Iris pigment epithelial cell (primary cell): Measurements from ENCODE around the gene C2orf68.
A peak's percentile ranks its signal among the peaks of the same experiment; 100 is the strongest.
"Not testable (repeated sequence)": the region's sequence is repeated elsewhere in the genome, so short reads cannot be mapped to it uniquely, and the experiment has no call there.

ENCODE experiments used
- DNase-seq: peaks from one replicate; pipeline ENCODE4 v3.0.0-alpha.2; 2011; ENCODE audit warnings: low read depth

C2orf68 gene

DNA sequence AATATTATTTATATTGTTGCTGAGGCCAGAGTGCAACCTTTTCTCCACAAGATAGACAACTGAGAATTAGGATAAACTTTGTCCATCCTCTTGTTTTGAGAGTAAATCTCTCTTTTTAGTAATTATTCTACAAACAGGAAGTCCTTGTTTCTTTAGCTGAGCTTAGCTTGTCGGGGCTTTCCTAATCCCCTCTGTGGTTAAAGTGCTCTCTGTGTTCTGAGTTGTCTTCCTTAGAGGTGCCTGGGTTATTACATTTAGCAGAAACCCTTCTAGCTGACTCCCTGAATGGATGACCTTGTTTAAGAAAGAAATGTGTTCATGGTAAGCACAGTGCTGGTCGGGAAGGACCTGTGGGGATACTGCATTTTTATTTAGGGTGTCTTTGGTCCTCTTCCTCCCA, 16.8 kb upstream of the C2orf68 start:
- DNase-seq: peak; percentile 83

DNA sequence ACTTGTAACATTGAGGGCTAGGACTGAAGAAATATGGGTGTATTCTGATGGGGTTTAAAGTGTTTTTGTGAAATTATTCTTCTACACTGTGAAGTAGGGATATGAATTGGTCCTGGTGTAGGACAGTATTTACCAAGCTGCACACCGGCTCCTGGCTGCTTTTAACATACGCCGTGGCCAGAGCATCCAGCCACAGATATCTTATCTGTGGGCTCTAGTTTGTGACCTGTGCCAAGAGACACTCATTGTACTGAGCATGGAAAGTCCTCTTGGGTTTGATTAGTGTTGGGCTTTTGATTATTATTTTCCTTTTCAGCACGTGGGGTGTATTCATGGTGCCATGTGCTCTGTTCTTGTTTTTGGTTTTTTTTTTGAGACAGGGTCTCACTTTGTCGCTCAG, 12.1 kb upstream of the C2orf68 start:
- DNase-seq: no peak

DNA sequence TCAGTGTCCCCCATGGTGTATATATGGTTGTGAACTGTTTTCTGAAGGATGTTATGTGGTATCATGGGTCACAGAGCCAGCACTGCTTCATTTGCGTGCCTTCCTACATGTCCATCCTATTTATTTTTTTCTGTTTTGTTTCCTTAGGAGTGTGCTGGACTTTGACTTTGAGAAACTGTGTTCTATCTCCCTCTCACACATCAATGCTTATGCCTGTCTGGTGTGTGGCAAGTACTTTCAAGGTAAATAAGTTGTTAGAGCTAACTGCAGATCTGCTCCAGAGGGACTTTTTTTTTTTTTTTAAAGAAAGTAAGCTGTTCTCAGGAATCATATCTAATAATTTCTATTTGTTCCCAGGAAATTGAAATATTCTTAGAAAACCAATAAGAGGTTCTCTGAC, 9.5 kb upstream of the C2orf68 start:
- no peak for DNase-seq

DNA sequence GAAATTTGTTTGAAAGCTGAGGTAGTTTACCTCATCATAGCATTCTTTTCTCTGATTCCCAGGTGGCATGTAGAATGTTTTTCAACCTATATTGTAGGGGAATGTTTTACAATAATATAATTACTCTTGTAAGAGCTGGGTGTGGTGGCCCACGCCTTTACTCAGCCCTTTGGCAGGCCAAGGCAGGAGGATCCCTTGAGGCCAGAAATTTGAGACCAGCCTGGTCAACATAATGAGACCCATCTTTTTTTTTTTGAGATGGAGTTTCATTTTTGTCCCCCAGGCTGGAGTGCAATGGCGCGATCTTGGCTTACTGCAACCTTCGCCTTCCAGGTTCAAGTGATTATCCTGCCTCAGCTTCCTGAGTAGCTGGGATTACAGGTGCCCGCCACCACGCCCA, 7.8 kb upstream of the C2orf68 start:
- DNase-seq: no peak

DNA sequence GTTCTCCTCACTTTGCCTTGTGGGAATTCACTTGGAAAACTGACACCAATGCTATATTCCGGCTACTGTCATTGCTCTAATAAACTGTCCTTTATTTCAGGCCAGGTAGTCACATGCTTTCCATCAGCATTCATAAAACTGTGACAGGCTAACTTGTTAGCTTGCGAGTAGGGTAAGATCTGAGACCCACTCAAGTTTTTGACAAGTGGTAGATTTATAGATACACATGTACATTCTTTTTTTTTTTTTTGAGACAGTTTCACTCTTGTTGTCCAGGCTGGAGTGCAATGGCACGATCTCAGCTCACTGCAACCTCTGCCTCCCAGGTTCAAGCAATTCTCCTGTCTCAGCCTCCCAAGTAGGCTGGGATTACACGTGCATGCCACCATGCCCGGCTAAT, 5.9 kb upstream of the C2orf68 start:
- not testable (repeated sequence) for DNase-seq

DNA sequence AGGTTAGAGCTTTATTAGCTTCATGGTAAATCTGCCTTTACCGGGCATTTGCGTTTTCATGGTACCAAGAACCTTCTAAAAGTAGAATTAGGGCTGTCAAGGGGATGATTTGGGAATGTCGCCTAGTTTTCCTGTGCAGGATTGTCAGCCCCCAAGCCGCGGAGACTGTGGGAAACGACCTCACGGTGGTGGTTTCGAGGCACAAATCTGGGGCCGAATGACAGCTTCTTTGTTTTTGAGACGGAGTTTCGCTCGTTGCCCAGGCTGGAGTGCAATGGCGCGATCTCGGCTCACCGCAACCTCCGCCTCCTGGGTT, 3.5 kb upstream of the C2orf68 start:
- DNase-seq: no peak

DNA sequence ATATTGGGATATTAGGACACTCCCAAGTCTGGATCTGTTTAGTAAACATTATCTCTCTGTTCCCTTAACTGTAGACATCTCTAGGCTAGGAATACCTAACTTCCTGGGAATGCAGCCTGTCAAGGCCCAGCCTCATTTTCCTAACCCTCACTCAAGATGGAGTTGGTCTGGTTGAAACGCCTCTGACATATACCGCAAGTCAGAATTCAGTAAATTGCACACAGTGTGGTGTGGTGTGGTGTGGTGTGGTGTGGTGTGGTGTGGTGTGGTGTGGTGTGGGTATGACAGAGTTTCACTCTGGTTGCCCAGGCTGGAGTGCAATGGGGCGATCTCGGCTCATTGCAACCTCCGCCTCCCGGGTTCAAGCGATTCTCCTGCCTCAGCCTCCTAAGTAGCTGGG, 2.9 kb upstream of the C2orf68 start:
- DNase-seq: not testable (repeated sequence)

DNA sequence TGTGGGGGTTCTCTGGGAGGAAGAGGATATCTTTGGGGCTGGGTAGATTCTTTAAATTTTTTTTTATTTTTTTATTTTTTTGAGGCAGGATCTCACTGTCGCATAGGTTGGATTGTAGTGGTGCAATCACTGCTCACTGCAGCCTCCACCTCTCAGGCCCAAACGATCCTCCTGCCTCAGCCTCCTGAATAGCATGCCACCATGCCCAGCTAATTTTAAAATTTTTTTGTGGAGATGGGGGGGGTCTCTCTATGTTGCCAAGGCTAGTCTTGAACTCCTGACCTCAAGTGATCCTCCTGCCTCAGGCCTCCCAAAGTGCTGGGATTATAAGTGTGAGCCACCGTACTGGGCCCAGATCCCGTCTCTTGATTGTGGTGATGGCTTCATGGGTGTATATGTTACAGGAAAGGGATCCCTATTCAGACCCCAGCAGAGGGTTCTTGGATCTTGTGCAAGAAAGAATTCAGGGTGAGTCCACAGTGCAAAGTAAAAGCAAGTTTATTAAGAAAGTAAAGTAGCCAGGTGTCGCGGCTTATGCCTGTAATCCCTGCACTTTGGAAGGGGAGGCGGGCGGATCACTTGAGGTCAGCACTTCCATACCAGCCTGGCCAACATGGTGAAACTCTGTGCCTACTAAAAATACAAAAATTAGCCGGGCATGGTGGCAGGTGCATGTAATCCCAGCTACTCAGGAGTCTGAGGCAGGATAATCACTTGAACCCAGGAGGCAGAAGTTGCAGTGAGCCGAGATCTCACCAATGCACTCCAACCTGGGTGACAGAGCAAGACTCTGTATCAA, 2.0 kb upstream of the C2orf68 start:
- no peak for DNase-seq

DNA sequence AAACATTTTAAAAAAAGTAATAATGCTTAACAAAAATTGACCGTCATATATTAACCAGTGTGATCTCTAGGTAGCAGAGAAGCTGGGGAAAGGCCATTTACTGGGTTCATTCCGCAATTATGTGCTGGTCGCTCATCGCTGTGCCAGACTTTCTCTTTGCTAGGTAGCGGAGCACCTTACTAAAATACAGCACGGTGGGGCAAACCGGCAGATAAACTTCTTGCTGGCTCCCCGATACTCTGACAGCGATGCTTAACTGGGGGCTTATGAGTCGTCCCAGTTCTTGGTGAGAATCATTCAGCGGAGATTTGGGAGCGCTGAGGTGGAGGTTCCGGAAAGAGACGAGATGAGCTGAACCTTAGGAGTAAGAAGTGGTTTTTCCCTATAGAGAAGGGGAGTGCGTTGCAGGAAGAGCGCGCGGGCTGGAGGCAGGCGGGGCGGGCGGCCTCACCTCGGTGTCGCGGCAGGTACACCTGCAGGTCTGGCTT, 605 bp downstream of the C2orf68 start:
- no peak for DNase-seq

DNA sequence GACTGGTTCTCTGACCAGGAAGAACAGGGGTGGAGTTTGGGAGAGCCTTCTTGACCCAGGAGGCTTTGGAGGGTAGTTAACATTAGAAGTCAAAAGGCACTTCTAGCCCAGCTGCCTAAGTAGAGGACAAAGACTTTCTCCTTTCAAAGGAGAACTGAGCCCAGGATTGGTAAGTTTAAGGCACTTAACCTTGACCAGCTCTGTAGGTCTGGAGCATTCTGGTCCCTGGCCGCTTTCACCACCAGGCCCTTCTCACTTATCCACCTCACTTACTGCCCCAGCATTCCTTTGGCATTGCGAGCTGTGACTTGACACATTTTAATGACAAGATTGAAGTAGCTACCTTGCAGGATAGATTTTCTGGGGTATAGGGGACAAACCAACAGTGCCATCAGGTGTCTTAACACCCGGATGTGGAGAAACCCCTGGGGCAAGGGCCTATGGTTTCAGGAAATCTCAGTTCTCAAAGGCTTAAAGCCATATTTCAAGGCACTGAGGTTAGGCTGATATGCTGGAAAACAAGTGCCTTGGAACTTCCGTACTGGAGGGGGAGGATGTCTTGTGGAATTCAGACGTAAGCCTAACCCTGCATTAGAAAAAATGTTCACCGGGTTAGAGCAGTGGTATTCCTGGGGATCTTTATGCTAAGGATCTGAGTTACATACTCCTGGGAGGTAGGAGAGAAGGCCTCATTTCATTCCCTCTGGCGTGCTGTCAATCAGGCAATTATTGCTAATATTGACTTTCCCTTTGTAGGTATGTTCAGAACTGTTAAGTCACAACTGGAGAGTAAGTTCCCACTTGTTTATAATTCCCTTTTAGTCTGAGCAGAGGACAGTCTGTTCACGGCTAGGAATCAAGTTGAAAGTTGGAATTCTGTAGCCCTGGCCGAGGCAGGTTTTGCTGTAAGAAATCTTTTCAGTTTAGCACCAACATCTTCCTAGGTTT, 4.3 kb downstream of the C2orf68 start:
- DNase-seq: peak; percentile 78

DNA sequence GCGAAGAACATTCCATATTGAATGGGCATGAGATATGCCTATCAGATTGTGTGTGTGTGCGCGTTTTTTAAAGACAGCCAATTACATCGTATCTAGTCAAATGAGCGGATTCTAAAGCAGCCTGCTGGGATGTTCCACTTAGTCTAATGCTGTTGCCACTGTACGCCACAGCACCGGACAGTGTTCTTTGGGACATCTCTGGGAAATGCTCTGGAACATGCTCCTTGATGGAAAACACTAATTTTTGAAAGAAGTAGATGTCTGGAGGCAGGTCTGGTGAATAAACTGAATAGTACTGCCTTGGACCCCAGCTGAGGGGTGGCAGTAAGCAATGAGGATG, 5.8 kb downstream of the C2orf68 start:
- no peak for DNase-seq

DNA sequence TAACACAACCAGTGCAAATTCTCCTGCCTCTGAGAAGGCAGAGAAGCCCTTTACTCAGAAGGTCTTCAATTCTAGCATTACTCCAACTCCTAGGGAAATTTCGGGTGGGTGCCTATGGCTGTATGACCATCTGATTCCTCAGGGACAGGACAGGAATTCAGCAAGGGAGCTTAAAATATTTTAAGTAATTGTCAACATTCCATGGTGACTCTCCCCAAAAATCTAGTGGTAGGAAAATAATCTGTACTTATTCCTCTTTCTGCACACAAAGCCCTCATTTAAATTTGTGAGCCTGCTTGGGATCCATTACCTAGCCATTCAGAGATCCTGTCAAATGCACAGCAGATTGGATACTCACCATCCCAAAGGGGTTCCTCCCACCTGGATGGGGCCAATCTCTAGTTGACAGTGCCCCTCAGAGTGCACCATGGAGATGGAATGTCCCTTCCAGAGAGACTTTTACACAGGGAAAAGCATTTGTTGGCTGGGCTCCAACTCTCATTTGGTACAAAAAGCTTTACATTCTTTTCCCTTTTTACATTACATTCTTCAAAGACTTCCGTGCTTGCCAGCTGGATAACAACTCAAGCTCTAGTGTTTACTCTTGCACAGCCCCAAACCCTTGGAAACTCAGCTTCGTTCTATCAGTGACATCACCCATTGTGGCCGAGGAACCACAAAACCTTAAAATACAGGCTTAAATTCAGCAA, 6.3 kb downstream of the C2orf68 start:
- peak; percentile 96 for DNase-seq

DNA sequence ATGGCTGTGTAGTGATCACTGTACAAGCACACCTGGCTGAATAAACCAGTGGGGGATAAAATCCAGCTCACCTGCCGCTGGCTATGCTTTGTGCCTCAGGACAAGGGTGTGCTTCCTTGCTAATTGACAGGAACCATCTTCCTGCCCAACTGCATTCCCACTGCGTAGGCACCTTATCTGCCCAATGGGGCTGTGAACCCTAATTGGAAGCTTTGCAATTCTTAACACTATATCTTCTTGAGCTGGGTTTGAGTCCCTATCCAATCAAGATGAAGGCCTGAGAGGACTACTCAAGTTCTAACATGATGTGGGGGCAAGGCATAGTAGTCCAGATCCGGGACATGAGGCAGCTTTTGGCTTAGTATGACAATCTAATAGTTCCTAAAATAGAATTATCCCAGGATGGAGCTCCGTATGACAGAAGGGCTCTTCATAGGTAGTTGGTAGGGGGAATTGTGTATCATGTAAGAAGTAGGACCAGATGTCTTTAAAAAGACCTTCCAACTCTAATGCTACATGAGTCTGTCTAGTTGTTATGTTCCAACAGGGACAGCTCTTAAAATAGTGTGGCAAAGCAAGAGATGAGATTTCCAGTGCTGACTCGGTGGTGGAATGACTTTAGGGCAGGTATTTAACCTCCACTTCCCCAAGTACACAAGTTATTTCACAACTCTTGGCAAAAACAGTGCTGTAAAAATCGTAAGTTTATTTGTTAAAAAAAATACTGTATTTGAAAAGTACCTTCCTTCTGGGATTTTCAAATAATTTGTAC, 7.1 kb downstream of the C2orf68 start:
- DNase-seq: peak; percentile 72

DNA sequence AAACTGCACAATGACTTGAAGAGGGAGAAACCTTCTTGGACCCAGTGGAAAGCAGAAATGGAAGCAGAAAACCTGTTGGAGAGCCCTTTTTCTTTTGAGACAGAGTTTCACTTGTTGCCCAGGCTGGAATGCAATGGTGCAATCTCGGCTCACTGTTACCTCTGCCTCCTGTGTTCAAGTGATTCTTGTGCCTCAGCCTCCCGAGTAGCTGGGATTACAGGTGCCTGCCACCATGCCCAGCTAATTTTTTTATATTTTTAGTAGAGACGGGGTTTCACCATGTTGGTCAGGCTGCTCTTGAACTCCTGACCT, 7.8 kb downstream of the C2orf68 start:
- DNase-seq: not testable (repeated sequence)

DNA sequence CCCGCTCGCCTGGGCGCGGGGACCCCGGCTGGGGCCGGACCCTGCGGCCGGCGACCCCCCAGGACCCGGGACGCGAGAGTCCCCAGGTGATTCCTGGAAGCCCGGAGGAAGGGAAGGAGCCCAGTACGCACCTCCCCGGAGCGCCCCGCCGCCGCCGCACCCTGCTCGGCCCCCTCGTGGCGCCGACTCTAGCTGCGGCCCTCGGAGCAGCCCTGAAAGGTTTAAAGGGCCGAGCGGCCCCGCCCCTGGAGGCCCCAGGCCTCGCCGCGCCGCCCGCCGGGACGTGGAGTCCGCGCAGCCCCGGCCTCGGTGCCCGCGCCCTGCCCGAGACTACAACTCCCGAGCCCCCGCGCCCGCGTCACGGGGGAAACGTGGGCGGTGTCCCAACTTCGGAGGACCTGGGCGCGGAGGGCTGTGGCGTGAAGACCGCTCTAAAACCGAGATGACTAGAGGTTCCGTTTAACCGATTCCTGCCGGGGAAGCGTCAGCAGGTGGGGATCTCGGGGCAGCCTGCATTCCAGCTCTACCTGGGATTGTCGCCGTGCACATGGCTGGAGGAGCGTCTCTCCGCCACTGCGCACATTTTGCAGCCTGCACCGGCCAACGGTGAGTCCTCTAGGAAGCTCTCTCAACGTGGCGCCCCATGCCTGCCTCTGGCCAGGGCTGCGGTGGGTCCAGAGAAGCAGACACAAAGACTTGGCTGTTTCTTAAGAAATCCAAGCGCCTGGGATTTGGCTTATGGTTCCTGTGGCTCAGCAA, 9.2 kb downstream of the C2orf68 start, which contains the start of gene TMEM150A:
Gene TMEM150A (minus strand): TSS at position 223 of the 759 bp plus-strand sequence. CDS start 750 bp downstream, outside the sequence.
- peak; percentile 91 for DNase-seq

DNA sequence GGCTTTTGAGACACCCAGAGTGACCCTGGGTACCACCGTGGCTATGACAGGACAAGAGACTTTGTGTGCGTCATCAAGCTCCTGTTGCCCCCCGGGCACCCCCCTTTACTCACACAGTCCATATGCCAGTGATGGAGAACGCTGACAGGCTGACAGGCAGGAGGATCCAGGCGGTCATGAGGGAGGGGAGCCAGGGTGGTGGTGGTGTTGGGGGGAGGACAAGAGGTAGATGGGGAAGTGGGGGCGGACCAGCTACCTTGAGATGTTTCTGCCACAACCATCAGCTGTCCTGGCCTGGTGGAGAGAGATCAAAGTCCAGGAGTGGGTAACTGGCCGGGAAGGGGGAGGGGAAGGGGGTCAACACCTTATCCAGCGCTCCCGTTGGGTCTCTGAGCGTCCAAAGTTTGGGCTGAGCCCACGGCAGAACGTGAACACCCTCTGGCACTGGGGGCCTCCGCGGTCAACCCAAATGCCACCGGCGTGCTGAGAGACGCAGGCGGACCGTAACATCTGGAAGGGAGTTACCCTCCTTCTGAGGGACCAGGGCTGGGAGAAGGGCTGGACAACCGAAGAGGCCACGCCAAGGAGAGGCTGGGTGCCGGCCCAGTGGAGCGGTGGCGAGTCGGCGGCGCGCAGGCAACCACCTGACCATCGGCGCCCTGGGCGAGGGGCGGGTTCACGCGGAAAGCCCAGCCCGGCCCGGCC, 9.9 kb downstream of the C2orf68 start:
- DNase-seq: peak; percentile 56

DNA sequence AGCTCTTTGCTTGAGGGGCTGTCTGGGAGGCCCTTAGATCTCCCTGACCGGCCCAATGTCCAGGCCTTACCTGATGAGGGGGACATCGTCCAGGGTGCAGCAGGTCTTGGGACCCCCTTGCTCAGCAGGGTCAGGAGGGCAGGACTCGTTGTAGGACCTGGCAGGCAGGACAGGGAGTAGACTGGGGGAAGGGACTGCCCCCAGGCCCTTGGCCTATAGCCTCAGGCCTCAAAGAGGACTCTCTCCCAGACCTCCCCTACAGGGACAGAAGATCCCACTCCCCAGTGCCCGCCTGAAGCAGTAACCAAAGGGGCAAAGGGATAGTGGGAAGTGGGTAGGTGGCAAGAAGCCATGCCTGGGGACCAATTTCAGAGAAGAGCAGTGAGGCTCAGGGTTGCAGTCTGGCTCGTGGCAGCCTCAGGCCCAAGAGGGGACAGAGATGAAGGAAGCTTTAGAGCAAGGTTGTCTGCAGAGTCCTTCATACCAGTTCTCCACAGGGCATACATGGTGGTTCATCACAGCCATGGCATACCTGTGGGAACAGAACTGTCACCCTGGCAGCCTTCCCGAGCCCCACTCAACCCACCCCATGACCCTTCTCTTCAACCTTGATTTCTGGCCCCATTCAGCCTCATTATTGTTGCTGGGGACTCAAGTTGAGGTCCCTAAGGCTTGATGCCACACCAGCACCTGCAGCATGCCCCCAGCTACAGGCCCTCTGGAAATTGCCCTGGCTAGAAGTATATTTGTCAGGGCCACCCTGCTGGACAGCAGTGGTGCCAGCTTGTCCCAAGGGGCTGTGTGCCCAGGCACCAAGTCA, 10.7 kb downstream of the C2orf68 start:
- DNase-seq: no peak

DNA sequence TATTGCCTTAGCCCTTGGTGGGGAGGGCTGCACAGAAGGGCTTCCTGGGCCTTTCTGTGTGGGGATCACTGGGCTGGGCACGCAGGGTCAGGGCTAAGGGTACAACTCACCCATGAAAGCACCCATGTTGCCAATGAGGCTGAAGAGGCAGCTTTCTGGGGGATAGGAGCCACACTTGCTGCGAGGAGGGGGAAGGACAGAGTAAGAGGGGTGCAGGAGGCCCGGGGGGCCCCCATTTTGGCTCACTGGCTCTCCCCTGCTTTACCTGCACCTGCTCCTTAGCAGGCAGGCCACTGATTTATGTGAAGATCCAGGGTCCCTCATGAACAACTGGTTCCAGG, 11.7 kb downstream of the C2orf68 start:
- no peak for DNase-seq

DNA sequence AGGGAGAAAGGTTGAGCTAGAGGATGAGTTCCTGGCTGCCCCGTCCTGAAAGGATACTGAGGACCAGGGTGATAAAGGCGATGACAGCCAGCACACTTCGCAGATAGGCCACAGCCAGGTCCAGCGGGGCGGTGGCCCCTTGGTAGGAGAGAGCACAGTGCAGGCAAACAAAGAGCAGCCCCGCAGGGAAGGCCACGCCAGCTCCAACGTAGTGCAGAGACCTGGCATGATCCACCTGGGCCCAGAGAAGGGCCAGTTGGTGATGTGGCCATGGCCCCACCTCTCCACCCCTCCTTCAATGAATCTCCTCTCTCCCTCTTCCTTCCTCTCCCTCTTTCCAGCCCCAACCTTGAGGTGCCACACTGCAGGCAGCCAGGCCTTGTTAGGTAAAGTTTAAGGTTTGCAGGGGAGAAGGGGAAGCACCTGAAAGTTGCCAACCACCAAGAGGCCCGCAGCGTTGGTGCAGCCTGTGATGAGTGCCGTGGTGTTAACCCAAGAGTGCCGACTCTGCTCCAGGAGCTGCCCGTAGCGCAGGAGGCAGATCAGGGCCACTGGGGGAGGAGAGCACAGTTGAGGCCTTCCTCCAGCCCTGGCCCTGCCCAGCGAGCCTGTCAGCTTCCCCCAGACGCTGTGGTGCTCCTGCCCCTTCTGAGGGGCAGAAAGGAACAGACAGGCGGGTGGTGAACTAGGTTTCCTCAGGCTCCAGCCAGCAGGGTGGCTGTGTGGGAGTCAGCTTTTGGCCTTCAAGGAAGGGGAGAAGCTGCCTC, 12.2 kb downstream of the C2orf68 start:
- DNase-seq: no peak
